IPS-18c (cell line): ENCODE data around the gene SNX19.

ENCODE experiments used
- H3K4me3 ChIP-seq: 2 replicates; pipeline ENCODE4 v1.7.0; 2013; ENCODE audit warnings: low read depth, mild to moderate bottlenecking, low read length, moderate library complexity; ENCODE audit not compliant: insufficient read depth
- H3K9me3 ChIP-seq: one replicate; pipeline ENCODE4 v1.6.1; 2013; ENCODE audit warnings: mild to moderate bottlenecking, low read length, moderate library complexity; ENCODE audit not compliant: control insufficient read depth, insufficient read depth

Gene SNX19

GRCh38 chr11:130908770-130909625 lies 7.3 kb downstream of the SNX19 start:
- Histone ChIP-seq H3K4me3 (no peak overlapping the region), H3K9me3 (no peaks in the 10 kb centered on the region)

GRCh38 chr11:130908061-130908460 lies 8.2 kb downstream of the SNX19 start:
- no peaks in the 10 kb centered on the region for H3K9me3 ChIP-seq
- H3K4me3 ChIP-seq, result no peak overlapping the region

- no peaks in the 10 kb centered on the region for H3K9me3 ChIP-seq
- H3K4me3 ChIP-seq, result no peak overlapping the region
Observed at GRCh38 chr11:130907229-130907628, 9.1 kb downstream of the SNX19 start.

- no peaks in the 10 kb centered on the region for H3K9me3 ChIP-seq
Observed at GRCh38 chr11:130906616-130907015, 9.7 kb downstream of the SNX19 start.

GRCh38 chr11:130905512-130905911 lies 10.8 kb downstream of the SNX19 start:
- Histone ChIP-seq H3K9me3 (no peaks in the 10 kb centered on the region), H3K4me3 (no peak overlapping the region)

More at GRCh38 chr11:130906616-130907015, 9.7 kb downstream of the SNX19 start:
- H3K4me3 ChIP-seq, result no peak overlapping the region

GRCh38 chr11:130904380-130904779 lies 11.9 kb downstream of the SNX19 start:
- no peak overlapping the region for H3K4me3 ChIP-seq
- no peaks in the 10 kb centered on the region for H3K9me3 ChIP-seq

GRCh38 chr11:130902380-130902779 lies 13.9 kb downstream of the SNX19 start:
- H3K4me3 ChIP-seq, result no peak overlapping the region

GRCh38 chr11:130899106-130899505 lies 17.2 kb downstream of the SNX19 start:
- Histone ChIP-seq H3K4me3 (no peak overlapping the region), H3K9me3 (no peaks in the 10 kb centered on the region)

More at GRCh38 chr11:130902380-130902779, 13.9 kb downstream of the SNX19 start:
- no peaks in the 10 kb centered on the region for H3K9me3 ChIP-seq

- Histone ChIP-seq H3K9me3 (no peaks in the 10 kb centered on the region), H3K4me3 (no peak overlapping the region)
Observed at GRCh38 chr11:130897262-130898182, 18.8 kb downstream of the SNX19 start.

- H3K9me3 ChIP-seq, result no peaks in the 10 kb centered on the region
- no peak overlapping the region for H3K4me3 ChIP-seq
Observed at GRCh38 chr11:130894322-130895025, 21.8 kb downstream of the SNX19 start.

- H3K4me3 ChIP-seq, result no peak overlapping the region
- H3K9me3 ChIP-seq, result no peaks in the 10 kb centered on the region
Observed at GRCh38 chr11:130892861-130893260, 23.4 kb downstream of the SNX19 start.

- H3K9me3 ChIP-seq, result no peaks in the 10 kb centered on the region
- no peak overlapping the region for H3K4me3 ChIP-seq
Observed at GRCh38 chr11:130891326-130891725, 25.0 kb downstream of the SNX19 start.

- no peak overlapping the region for H3K4me3 ChIP-seq
- no peaks in the 10 kb centered on the region for H3K9me3 ChIP-seq
Observed at GRCh38 chr11:130890039-130890745, 26.1 kb downstream of the SNX19 start.

- H3K4me3 ChIP-seq, result no peak overlapping the region
- H3K9me3 ChIP-seq, result no peaks in the 10 kb centered on the region
Observed at GRCh38 chr11:130888790-130889189, 27.5 kb downstream of the SNX19 start.

- no peaks in the 10 kb centered on the region for H3K9me3 ChIP-seq
- H3K4me3 ChIP-seq, result no peak overlapping the region
Observed at GRCh38 chr11:130886704-130887103, 29.6 kb downstream of the SNX19 start.

- Histone ChIP-seq H3K4me3 (no peak overlapping the region), H3K9me3 (no peaks in the 10 kb centered on the region)
Observed at GRCh38 chr11:130882138-130882551, 34.1 kb downstream of the SNX19 start.
